ENCODE measurements around the gene PGC. TPM values are rescaled to one million over a fixed set of nuclear protein-coding genes. Genes with fewer than 3 reads are reported as not detected.

Gene PGC
- total and polyA plus RNA-seq, 10 donors: 0.26 to 0.74 (median 0.48) TPM; not detected in 7

GRCh38 chr6:41757931-41758640 is 10.9 kb upstream of the PGC start:
- Histone ChIP-seq H3K4me1 (no peaks in the 10 kb centered on the region), H3K27ac (no peak overlapping the region), H3K9me3 (no peaks in the 10 kb centered on the region), H3K4me3 (no peak overlapping the region), H3K27me3 (replicated peaks in 1 of 7) (peaks cover 0 to 5% (median 0%) of the 10 kb centered on the region in 7 donors), H3K36me3 (no peaks in the 10 kb centered on the region)
- 74 to 89% (median 80%) methylated on average over 7 to 8 of the region's 8 CpGs for WGBS, 5 donors
- intact Hi-C loops (cut with DNase I; ENCODE audit: low total_unique reads): no loop called here
- TF ChIP-seq POLR2A (IDR thresholded peaks at IDR 0.05) (no peak), CTCF (IDR thresholded peaks at IDR 0.05 in 8 of 11, conservative IDR thresholded peaks at IDR 0.05 in 3 of 11) (no peak), POLR2AphosphoS5 (IDR thresholded peaks at IDR 0.05) (no peak)
- DNase-seq: no peak

GRCh38 chr6:41757271-41757670 is 10.1 kb upstream of the PGC start:
- DNase-seq: peak; percentile 40
- intact Hi-C loops (cut with DNase I; ENCODE audit: low total_unique reads): no loop called here
- 81 to 94% (median 89%) methylated on average over 6 of the region's 6 CpGs for WGBS, 5 donors
- peaks cover 0 to 5% (median 0%) of the 10 kb centered on the region in 7 donors for H3K27me3 ChIP-seq (replicated peaks in 1 of 7)
- no peaks in the 10 kb centered on the region for H3K36me3 ChIP-seq
- no peaks in the 10 kb centered on the region for H3K9me3 ChIP-seq
- H3K4me3 ChIP-seq: no peak overlapping the region
- no peak for TF ChIP-seq POLR2A (IDR thresholded peaks at IDR 0.05)
- no peak for TF ChIP-seq POLR2AphosphoS5 (IDR thresholded peaks at IDR 0.05)
- no peak for TF ChIP-seq CTCF (IDR thresholded peaks at IDR 0.05 in 8 of 11, conservative IDR thresholded peaks at IDR 0.05 in 3 of 11)
- H3K27ac ChIP-seq: no peak overlapping the region
- no peaks in the 10 kb centered on the region for H3K4me1 ChIP-seq

GRCh38 chr6:41756354-41756753 is 9.2 kb upstream of the PGC start:
- 32 to 48% (median 45%) methylated on average over 7 to 13 of the region's 13 CpGs for WGBS, 5 donors
- H3K4me1 ChIP-seq: no peaks in the 10 kb centered on the region

More at GRCh38 chr6:41756354-41756753, 9.2 kb upstream of the PGC start:
- Histone ChIP-seq H3K4me3 (no peak overlapping the region), H3K27me3 (replicated peaks in 1 of 7) (peaks cover 0 to 5% (median 0%) of the 10 kb centered on the region in 7 donors), H3K9me3 (no peaks in the 10 kb centered on the region), H3K36me3 (no peaks in the 10 kb centered on the region), H3K27ac (no peak overlapping the region)
- no peak for TF ChIP-seq CTCF (IDR thresholded peaks at IDR 0.05 in 8 of 11, conservative IDR thresholded peaks at IDR 0.05 in 3 of 11)
- no peak for TF ChIP-seq POLR2AphosphoS5 (IDR thresholded peaks at IDR 0.05)
- no peak for TF ChIP-seq POLR2A (IDR thresholded peaks at IDR 0.05)
- DNase-seq: no peak
- intact Hi-C loops (cut with DNase I; ENCODE audit: low total_unique reads): no loop called here
